Vagina (tissue), 2 donors: ENCODE data around the gene CLEC16A.

ENCODE experiments used
- CTCF ChIP-seq, 3 experiments: fragments of 450-650 bp in 2 of 3; fragments of 200-600 bp in 1 of 3; sonication (generic) in 1 of 3; IDR thresholded peaks; one replicate each; pipeline ENCODE4 v1.5.1; 2017 to 2019; ENCODE audit warnings: antibody characterized with exemption in 3 of 3, mild to moderate bottlenecking in 2 of 3, moderate library complexity in 2 of 3
- POLR2A ChIP-seq, 2 donors: fragments of 450-650 bp; IDR thresholded peaks; one replicate each; pipeline ENCODE4 v1.6.1; 2017; ENCODE audit warnings: antibody characterized with exemption in 2 of 2, mild to moderate bottlenecking in 2 of 2, moderate library complexity in 2 of 2

GRCh38 chr16:11163761-11164261 is 219.4 kb downstream of the CLEC16A start:
- no peak for TF ChIP-seq CTCF (IDR thresholded peaks at IDR 0.05)
- TF ChIP-seq POLR2A (IDR thresholded peaks at IDR 0.05) = no peak
